ENCODE results near the gene D2HGDH.

DNA sequence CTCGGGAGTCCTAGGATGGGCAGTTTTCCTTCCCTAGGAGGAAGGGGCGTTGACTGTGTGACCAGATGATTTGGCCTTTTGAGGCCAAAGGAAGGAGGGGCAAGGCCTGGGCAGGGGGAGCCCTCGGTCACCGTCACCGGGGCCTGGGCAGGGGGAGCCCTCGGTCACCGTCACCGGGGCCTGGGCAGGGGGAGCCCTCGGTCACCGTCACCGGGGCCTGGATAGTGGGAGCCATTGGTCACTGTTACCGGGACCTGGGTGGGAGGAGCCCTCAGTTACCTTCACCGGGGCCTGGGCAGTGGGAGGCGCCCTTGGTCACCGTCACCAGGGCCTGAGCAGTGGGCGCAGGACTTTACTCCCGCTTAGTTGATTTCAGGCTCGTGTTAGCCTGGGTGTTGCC lies 17.3 kb downstream of the D2HGDH start:
- no peak for TF ChIP-seq POLR2A (IDR thresholded peaks at IDR 0.05)
- TF ChIP-seq, protein P1, sequence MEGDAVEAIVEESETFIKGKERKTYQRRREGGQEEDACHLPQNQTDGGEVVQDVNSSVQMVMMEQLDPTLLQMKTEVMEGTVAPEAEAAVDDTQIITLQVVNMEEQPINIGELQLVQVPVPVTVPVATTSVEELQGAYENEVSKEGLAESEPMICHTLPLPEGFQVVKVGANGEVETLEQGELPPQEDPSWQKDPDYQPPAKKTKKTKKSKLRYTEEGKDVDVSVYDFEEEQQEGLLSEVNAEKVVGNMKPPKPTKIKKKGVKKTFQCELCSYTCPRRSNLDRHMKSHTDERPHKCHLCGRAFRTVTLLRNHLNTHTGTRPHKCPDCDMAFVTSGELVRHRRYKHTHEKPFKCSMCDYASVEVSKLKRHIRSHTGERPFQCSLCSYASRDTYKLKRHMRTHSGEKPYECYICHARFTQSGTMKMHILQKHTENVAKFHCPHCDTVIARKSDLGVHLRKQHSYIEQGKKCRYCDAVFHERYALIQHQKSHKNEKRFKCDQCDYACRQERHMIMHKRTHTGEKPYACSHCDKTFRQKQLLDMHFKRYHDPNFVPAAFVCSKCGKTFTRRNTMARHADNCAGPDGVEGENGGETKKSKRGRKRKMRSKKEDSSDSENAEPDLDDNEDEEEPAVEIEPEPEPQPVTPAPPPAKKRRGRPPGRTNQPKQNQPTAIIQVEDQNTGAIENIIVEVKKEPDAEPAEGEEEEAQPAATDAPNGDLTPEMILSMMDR (IDR thresholded peaks at IDR 0.05): no peak
